Prostate gland (tissue), 2 donors: ENCODE measurements around the gene CHCHD6. TPM values are rescaled to one million over a fixed set of nuclear protein-coding genes. Genes with fewer than 3 reads are reported as not detected.
"Not testable (repeated sequence)": the region's sequence is repeated elsewhere in the genome, so short reads cannot be mapped to it uniquely, and the experiment has no call there.

Experiments used
- DNase-seq: peaks from one replicate; pipeline ENCODE4 v3.0.0-alpha.2; 2019; ENCODE audit warnings: low spot score
- H3K27ac ChIP-seq, 2 donors: fragments of 200-600 bp; sonication (generic); 2 replicates each; pipeline ENCODE4 v1.5.1; 2017 to 2019
- H3K27me3 ChIP-seq: fragments of 200-600 bp; sonication (generic); replicated peaks from 2 replicates; pipeline ENCODE4 v1.5.1; 2019; ENCODE audit not compliant: insufficient read depth
- H3K36me3 ChIP-seq, 2 donors: fragments of 200-600 bp; sonication (generic); 1 replicate in 1 of 2; 2 replicates in 1 of 2; pipeline versions ENCODE4 v1.5.1 to v1.8.1; 2017 to 2019
- H3K4me1 ChIP-seq: fragments of 200-600 bp; sonication (generic); replicated peaks from 2 replicates; pipeline ENCODE4 v1.5.1; 2019
- H3K4me3 ChIP-seq, 2 donors: fragments of 200-600 bp; sonication (generic); 2 replicates each; pipeline ENCODE4 v1.5.1; 2017 to 2019
- H3K9me3 ChIP-seq: fragments of 200-600 bp; sonication (generic); 2 replicates; pipeline ENCODE4 v1.5.1; 2017
- CTCF ChIP-seq, 4 experiments: fragments of 200-600 bp in 2 of 4; fragments of 450-650 bp in 2 of 4; sonication (generic) in 2 of 4; IDR thresholded peaks; 1 replicate in 3 of 4; 2 replicates in 1 of 4; pipeline ENCODE4 v1.5.1; 2016 to 2019; ENCODE audit warnings: antibody characterized with exemption in 4 of 4, mild to moderate bottlenecking in 2 of 4, moderate library complexity in 2 of 4
- POLR2A ChIP-seq: fragments of 450-650 bp; IDR thresholded peaks from one replicate; pipeline ENCODE4 v1.6.1; 2016; ENCODE audit warnings: antibody characterized with exemption, mild to moderate bottlenecking
- POLR2AphosphoS5 ChIP-seq: sonication (generic); formaldehyde crosslinking; IDR thresholded peaks from one replicate; pipeline ENCODE4 v1.6.1; 2017; ENCODE audit warnings: antibody characterized with exemption
- WGBS: methylation state at CpG from one replicate; pipeline ENCODE4 v1.1.5; 2018; 5-methylcytosine and 5-hydroxymethylcytosine counted together
- intact Hi-C: fragments of 100-400 bp; cut with DNase I; formaldehyde crosslinking; loops from one replicate; pipeline ENCODE4 v1.14.2; 2022
- total RNA-seq, 2 donors: library from RNA; depleted of rRNA; stranded (reverse); fragments of >200 nt; gene quantifications; one replicate each; pipeline ENCODE4 v1.1.0, GENCODE V29; 2016

CHCHD6 gene
- total RNA-seq, 2 donors from 2014 or later, result 13.9 to 34.4 TPM

DNA sequence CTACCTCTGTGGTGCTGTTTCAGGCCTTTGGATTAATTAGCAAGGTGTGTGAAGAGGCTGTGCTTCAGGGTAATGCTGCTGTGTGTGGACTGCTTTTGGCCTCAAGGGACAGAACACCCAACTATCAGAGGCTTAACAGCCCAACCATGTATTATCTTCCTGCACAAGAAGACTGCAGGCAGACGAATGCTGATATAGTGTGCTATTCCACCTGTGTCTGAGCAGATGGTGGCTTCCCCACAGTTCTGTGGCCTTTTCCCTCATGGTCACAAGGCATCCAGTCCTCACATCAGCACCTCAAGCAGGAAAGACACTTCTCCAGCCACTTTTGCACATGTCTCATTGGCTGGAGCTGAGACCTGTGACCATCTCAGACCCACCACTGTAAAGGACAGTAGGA is 76.6 kb downstream of the CHCHD6 start:
- Histone ChIP-seq H3K4me3 (no peak overlapping the region), H3K27ac (no peak overlapping the region), H3K36me3 (no peaks in the 10 kb centered on the region), H3K27me3 (no peaks in the 10 kb centered on the region), H3K4me1 (no peaks in the 10 kb centered on the region), H3K9me3 (no peaks in the 10 kb centered on the region)
- no peak for TF ChIP-seq CTCF (IDR thresholded peaks at IDR 0.05)
- TF ChIP-seq POLR2AphosphoS5, result no peak
- no peak for TF ChIP-seq POLR2A
- WGBS, result 100% methylated on average over 1 of the region's 1 CpG
- DNase-seq, result no peak
- intact Hi-C loops, result no loop called here

- Histone ChIP-seq H3K4me3 (no peak overlapping the region), H3K27ac (no peak overlapping the region), H3K27me3 (no peaks in the 10 kb centered on the region), H3K36me3 (no peaks in the 10 kb centered on the region), H3K9me3 (no peaks in the 10 kb centered on the region), H3K4me1 (no peaks in the 10 kb centered on the region)
- intact Hi-C loops, result no loop called here
- no peak for TF ChIP-seq POLR2AphosphoS5
- no peak for TF ChIP-seq CTCF (IDR thresholded peaks at IDR 0.05)
- TF ChIP-seq POLR2A, result no peak
- 90% methylated on average over 3 of the region's 3 CpGs for WGBS
- DNase-seq, result no peak
These were observed 77.4 kb downstream of the CHCHD6 start for GRCh38 chr3:126781406-126781805.

DNA sequence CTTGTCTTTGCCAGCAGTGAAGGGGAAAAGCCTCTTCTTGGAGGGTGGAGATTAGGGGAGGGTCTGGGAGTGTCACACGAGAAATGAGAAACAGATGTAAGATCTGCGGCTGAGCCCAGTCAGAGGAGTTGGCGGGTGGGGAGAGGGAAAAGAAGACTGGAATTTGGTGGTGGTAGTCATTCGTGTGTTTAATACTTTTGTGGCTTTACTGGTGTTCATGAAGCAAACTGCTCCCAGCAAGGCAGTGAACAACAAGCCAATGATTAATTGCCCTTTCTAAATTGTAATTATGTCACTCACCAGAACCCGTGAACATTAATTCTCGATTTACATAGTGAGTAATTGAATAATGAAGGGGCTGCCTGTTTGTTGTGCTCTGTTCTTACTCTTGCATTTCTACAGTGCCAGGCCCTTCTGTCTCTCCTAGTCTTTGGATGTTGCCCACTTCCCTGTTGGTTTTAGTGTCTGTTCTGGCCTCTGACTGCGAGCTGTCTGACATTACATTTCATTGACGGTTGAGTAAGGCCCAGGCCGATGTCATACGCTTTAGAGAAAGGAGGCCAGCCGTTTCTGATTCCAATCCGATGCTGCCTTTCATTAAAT is 78.0 kb downstream of the CHCHD6 start:
- TF ChIP-seq CTCF (IDR thresholded peaks at IDR 0.05) (no peak), POLR2A (no peak), POLR2AphosphoS5 (no peak)
- 66% methylated on average over 12 of the region's 12 CpGs for WGBS
- Histone ChIP-seq H3K4me1 (no peaks in the 10 kb centered on the region), H3K27ac (no peak overlapping the region), H3K36me3 (no peaks in the 10 kb centered on the region), H3K27me3 (no peaks in the 10 kb centered on the region), H3K9me3 (no peaks in the 10 kb centered on the region), H3K4me3 (no peak overlapping the region)
- no peak for DNase-seq
- intact Hi-C loops, result no loop called here

GRCh38 chr3:126782536-126782935 is 78.5 kb downstream of the CHCHD6 start:
- Histone ChIP-seq H3K4me1 (no peaks in the 10 kb centered on the region), H3K9me3 (no peaks in the 10 kb centered on the region), H3K36me3 (no peaks in the 10 kb centered on the region), H3K27me3 (no peaks in the 10 kb centered on the region), H3K27ac (no peak overlapping the region), H3K4me3 (no peak overlapping the region)
- WGBS, result 50% methylated on average over 3 of the region's 3 CpGs
- TF ChIP-seq POLR2A, result no peak
- TF ChIP-seq CTCF (IDR thresholded peaks at IDR 0.05), result no peak
- TF ChIP-seq POLR2AphosphoS5, result no peak
- DNase-seq, result no peak
- intact Hi-C loops, result no loop called here

- H3K9me3 ChIP-seq, result no peaks in the 10 kb centered on the region
- no peak overlapping the region for H3K4me3 ChIP-seq
- TF ChIP-seq POLR2AphosphoS5 (no peak), POLR2A (no peak)
- H3K4me1 ChIP-seq, result no peaks in the 10 kb centered on the region
- no peaks in the 10 kb centered on the region for H3K27me3 ChIP-seq
- intact Hi-C loops, result no loop called here
- no peak for DNase-seq
- no peaks in the 10 kb centered on the region for H3K36me3 ChIP-seq
- WGBS, result 66% methylated on average over 2 of the region's 2 CpGs
- H3K27ac ChIP-seq, result no peak overlapping the region
These were observed 80.2 kb downstream of the CHCHD6 start for GRCh38 chr3:126784254-126784653.

DNA sequence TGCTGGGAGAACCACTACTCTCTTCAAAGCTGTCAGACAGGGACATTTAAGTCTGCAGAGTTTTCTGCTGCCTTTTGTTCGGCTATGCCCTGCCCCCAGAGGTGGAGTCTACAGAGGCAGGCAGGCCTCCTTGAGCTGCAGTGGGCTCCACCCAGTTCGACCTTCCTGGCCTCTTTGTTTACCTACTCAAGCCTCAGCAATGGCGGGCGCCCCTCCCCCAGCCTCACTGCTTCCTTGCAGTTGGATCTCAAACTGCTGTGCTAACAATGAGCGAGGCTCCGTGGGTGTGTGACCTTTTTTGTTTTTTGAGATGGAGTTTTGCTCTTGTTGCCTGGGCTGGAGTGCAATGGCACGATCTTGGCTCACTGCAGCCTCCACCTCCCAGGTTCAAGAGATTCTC is 87.3 kb downstream of the CHCHD6 start:
- intact Hi-C loops, H3K27ac ChIP-seq, H3K4me1 ChIP-seq, DNase-seq, H3K4me3 ChIP-seq, H3K9me3 ChIP-seq, H3K27me3 ChIP-seq, H3K36me3 ChIP-seq: not testable (repeated sequence)
- WGBS, result 79% methylated on average over 7 of the region's 7 CpGs
